NCI-H187 (cell line): ENCODE measurements around the gene REM2.
A peak's percentile ranks its signal among the peaks of the same experiment; 100 is the strongest.
"Not testable (repeated sequence)": the region's sequence is repeated elsewhere in the genome, so short reads cannot be mapped to it uniquely, and the experiment has no call there.

Experiments used
- DNase-seq, 2 experiments: peaks; one replicate each; lab custom pipeline; 2025; lab: John Stamatoyannopoulos, UW

REM2 gene

DNA sequence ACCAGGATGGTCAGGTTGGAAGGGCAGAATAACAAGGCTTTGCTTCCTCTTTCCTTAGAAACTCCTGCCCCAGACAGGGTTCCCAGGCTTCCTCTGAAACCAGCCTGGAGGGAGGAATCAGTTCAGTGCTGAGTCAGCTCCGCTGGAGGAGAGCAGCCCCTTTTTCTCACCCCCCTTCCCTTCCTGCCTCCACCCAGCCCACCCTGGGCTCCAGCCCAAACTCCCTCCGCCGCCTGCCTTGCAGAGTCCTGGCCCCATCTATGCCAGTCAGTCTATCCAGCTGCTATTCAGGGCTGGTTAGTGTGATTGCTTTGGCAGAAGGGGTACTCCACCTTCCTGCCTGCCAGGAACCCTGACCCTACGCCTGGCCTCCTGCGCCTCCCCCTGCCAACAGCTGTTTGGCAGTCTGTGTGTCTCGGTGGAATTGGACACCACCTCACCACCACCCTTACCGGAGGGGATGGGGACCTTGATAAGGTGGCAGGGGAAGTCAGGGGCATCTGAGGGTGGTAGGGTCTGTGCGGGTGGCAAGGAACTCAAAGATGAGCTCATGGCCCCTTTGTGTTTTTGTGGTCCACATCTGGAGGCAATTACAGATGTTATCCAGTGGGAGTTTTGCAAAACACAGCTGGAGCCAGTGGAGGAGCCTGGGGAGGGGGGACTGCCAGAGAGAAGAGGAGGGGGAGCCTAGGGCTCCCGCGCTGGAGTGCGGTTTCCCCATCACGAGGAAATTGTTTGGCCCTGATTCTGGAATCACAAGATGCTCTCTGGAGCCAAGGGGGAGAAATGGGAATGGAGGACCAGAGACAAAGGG is 34.5 kb upstream of the REM2 start:
- no peak for DNase-seq

DNA sequence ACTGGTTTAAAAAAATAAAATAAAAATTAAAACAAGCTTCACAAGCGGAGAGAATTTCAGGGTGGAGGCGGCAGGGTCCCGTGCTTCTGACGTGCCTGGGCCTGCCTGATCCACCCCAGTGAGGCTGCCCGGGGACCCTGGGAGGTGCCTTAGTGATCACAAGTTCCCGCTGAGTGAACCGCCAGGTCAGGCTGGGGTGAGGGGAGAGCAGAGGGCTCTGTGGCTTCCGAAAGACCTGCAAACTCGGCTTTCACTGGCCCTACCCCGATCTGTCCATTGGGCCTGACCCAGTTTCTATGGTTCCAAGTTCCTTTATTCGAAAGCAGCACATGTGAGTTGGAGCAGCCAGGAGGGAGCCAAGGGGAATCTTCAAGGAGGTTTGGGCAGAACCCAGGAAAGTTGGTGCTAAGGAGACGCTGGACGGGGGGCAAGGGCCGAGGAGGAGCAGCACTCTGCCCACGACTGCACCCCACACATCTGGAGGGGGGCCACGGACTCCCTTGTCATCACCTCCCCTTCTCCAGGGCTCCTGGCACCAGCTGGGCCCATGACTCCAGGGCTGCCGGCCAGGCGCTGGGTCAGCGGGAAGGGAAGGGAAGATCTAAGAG is 33.7 kb upstream of the REM2 start:
- no peak for DNase-seq

DNA sequence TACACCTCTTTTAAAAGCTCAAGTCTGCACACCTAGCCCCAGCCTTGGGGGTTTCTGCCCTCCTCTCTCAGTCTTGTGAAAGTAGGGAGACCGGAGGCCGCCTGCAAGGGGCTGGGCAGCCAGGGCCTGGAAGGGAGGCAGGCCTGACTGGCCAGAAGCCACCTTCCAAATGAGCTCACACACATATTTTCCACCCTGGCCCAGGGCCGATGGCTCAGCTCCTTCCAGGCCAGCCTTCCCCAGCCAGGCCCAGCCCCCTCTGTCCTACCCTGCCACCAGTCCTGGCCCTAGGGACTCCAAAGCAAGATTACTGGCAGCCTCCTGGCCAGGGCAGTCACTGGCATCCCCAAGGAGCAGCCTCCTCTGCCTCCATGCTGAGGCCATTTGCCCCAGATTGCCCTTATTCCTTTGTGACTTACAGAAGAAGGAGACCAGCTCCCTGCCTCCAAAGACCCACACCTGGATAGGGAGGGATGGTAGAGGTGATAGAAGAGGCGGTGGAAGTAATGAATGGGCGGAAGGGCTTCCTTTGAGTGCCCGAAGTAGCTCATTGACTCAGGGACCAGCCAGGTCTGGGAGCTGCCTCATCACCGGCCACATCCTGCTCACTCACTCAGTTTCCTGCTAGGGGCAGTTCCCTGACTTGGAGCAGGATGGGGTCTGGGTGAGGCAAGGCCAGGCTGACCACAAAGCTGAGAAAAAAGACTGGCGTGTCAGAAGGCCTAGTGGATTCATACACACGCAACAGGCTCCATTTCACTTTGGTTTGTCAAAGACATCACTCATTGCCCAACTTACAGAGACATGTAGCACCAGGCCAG is 31.9 kb upstream of the REM2 start:
- DNase-seq = no peak

DNA sequence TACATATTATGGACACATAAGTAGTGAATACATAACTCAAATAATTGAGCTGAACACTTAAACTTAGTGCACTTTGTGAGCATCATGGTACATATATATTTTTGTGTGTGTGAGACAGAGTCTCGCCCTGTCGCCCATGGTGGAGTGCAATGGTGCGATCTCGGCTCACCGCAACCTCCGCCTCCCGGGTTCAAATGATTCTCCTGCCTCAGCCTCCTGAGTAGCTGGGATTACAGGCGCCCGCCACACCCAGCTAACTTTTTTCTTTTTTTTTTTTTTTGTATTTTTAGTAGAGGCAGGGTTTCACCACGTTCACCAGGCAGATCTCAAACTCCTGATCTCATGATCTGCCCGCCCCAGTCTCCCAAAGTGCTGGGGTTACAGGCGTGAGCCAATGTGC is 30.8 kb upstream of the REM2 start:
- not testable (repeated sequence) for DNase-seq

DNA sequence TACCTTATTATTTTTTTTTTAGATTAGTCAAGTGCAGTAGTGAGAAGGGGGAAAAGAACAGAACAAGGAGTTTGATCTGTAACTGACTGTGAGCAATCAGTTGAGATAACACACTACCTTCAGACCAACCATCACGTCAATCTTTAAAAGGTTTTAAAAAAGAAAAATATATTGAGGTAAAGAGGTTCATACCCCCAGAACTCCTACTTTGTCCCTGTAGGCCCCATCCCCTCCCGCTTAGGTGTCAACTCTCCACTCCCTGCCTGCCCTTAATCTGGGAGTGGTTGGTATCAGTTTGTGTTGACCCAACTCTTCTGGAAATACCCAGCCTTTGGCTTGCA is 30.5 kb upstream of the REM2 start:
- no peak for DNase-seq

DNA sequence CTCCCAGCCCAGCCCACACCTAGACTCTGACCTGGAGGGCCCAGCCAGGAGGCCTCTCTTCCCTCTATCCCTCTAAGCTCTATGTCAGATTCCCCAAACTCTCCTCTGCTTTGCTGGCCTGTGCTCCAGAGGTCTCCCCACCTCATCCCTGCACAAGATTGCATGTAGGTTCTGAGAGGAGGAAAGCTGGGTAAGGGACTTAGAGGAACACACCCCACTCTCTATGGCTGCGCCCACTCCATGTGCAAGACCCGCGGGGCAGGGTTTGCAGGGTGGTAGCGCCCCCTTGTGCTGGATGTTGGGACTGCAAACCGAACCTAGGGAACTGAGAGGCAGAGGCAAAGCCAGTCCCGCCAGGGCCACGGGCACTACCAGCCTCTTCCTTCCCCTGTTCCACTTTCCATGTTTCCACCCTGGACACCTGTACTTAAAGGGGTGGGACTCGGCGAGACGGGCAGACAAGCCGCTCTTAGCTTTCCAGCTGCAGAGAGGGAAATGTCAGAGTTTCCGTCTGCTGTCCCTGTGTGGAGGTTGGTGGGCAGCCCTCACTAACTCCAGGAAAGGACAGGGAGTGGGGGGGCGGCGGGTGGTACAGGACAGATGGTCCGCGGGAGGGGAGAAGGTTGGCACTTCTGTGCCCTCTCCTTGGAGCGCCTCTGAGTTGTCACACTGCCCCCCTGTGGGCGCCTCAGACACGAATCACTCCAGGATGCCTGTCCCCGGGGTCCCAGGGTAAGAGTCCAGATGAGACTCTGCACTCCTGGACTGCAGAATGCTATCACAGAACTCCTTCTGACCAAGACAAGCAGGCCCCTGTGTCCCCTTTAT is 29.9 kb upstream of the REM2 start:
- DNase-seq = peak; percentile 26 to 55

DNA sequence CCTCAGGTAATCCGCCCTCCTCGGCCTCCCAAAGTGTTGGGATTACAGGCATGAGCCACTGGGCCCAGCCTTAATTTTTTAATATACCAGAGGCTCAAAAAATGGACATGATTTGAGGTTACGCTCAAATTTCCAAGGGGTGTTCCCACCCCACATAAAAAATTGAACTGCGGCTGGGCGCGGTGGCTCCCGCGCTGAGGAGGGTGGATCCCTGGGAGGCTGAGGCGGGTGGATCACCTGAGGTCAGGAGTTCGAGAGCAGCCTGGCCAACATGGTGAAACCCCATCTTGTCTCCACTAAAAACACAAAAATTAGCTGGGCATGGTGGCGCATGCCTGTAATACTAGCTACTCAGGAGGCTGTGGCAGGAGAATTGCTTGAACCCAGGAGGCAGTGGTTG is 28.7 kb upstream of the REM2 start:
- DNase-seq = not testable (repeated sequence)

DNA sequence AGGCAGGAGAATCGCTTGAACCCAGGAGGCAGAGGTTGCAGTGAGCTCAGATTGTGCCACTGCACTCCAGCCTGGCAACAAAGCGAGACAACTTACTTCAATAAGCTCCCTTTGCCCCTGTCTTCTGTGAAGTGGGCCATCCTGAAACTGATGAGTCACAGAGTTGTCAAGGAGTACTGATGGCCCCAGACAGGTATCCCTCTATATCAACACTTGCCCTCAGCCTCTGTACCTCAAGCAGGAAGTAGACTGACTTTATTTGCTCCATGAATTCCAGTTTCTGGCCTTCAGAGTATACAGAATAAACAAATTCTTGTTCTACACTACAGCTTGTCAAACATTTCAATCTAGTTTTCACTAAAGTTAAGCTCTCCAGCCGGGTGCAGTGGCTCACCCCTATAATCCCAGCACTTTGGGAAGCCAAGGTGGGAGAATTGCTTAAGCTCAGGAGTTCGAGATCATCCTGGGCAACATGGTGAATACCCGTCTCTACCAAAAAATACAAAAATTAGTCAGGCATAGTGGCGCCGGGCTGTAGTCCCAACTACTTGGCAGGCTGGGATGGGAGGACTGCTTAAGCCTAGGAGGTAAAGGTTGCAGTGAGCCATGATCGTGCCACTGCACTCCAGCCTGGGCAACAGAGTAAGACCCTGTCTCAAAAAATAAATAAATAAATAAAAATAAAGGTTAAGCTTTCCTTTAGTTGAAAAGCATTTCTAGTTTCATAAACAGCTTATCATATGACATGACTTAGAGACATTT is 27.9 kb upstream of the REM2 start:
- DNase-seq = no peak

DNA sequence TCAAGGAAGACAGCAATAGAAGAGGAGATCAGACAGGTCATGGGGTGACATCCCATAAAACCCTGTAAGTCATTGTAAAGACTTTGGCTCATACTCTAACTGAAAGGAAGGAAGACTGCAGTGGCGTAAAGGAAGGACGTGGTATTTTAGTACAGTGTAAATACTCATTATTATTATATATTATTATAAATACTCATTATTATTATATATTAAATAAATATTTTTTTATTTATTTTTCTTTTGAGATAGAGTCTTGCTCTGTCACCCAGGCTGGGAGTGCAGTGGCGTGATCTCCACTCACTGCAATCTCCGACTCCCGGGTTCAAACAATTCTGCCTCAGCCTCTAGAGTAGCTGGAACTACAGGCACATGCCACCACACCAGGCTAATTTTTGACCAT is 26.6 kb upstream of the REM2 start:
- DNase-seq = no peak

DNA sequence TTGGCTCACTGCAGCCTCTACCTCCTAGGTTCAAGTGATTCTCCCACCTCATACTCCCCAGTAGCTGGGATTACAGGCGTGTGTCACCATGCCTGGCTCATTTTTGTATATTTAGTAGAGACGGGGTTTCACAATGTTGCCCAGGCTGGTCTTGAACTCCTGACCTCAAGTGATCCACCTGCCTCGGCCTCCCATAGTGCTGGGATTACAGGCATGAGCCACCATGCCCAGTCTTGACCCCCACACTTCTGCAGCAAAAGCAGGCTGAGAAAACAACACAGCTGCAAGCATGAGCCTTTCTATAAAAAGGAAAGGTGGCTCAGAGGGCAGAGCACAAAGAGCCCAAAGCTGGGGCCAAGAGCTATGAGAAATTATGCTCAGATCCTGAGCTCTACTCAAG is 22.6 kb upstream of the REM2 start:
- DNase-seq = not testable (repeated sequence)

DNA sequence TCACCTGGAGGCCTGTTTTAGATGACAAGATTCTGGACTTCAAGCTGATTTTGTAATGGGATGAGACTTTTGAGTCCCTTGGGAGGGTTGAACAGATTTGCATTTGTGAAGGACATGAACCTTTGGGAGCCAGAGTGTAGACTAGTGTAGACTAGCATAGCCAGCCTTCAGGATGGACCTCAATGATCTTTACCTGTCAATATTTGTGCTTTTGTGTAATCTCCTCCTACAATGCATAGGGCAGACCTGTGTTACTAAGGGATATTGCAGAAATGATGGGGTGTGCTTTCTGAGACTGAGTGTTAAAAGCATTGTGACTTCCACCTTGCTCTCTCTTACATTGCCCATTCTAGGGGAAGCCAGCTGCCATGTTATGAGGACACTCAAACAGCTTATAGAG is 21.4 kb upstream of the REM2 start:
- no peak for DNase-seq

DNA sequence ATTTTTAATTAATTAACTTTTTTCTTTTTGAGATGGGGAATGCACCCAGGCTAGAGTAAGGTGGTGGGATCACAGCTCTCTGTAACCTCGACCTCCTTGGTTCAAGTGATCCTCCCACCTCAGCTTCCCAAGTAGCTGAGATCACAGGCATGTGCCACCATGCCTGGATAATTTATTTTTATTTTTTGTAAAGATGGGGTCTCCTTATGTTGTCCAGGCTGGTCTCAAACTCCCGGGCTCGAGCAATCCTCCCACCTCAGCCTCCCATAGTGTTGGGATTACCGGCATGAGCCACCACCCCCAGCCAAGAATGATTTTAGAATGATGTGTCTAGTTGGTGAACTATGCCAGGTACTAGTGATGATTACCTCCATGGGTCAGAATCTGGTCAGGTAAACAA is 18.0 kb upstream of the REM2 start:
- DNase-seq = no peak

DNA sequence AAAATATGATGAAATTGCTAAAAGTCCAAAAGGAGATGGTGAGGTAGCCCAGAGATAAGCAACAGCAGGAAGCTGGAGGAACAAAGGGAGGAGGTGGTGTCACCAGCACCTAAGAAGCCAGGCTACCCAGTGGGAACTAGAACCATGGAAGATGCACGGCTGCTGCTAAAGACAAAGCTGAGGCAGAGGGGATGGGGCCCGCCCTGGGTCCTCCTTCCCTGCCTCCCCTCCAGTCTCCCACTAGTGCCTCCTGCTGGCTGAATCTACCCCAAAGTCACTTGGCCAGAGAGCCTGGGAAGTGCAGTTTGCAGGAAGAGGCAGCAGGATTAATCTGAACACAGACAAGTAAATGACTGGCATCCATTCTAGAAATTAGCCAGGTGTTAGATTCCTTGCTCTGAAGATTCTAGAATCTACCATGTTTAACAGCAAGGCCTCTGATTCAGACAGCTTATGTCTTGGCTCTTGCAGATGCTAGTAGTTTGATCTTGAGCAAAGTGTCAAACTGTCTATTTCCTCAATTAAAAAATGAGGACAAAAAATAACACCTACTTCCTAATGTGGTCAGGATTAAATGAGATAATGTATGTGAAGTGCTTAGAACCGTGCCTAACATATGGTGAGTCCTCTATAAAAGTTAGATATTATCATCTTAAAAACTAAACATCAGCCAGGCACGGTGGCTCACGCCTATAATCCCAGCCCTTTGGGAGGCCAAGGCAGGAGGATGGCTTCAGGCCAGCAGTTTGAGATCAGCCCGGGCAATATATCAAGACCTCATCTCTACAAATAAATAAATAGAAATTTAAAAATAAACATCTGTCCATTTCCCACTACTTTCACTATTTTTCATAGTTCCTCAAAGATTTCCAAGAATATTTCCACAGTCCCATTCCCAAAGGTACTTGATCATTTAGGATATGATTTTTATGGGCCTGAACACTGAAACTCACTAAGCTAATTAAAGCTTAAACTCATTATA is 17.3 kb upstream of the REM2 start:
- DNase-seq = no peak

DNA sequence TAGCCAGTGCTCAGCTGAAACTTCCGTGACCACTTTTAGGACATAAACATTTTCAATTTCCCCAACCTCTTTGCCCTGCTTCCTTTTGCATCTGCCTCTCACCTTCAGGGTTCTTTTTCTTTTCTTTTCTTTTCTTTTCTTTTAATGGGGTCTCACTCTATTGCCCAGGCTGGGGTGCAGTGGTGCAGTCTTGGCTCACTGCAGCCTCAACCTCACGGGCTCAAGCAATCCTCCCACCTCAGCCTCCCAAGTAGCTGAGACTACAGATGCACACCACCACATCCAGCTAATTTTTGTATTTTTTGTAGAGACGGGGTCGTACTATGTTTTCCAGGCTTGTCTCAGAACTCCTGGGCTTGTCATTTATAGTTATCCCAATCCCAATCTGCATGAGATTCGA is 16.1 kb upstream of the REM2 start:
- no peak for DNase-seq

DNA sequence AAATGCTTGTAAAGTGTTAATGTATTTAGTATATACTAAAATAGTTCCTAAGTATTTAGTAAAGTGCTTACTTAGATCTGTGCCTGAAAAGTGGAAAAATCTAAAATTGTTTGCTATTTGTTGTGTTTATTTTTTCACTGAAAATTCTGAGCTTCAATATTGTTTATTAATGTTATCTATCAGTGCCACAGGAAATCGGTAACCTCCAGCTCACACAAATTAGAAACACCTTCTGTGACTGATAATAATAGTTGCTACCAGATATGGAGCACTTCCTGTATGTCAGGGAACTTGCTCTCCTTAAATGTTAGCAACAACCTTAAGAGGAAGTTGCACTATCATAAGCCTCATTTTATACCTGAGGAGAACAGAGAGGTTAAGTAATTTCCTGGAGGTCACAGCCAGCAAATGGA is 12.2 kb upstream of the REM2 start:
- no peak for DNase-seq

DNA sequence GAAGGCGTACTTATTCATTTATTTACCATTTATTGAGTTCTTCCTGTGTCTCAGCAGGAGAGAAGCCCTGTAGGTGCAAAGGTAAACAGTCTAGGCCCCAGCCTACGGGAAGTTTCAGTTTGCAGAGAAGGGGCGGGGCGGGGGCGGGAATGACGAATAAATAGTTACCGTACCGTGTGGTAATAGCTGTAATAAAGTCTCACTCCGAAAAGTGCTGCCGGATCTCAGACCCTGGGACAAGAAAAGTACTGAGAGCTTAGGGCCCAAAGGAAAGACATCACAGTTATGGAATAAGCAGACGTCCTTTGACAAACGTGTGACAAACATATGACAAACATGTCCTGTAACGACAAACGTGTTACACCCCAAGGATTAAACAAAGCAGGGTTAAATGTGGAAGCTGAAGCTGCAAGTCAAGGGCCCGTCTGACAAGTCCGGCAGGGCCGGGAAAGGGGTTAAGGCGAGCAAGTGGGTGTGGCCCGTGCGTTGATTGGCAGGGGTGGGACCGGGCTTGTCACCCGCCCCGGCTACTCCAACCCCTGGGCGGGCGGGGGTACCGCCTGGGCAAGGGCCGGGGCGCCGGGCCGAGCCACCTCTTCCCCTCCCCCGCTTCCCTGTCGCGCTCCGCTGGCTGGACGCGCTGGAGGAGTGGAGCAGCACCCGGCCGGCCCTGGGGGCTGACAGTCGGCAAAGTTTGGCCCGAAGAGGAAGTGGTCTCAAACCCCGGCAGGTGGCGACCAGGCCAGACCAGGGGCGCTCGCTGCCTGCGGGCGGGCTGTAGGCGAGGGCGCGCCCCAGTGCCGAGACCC is 11.6 kb upstream of the REM2 start, which contains the start of gene LRP10:
Gene LRP10 (plus strand): TSS at position 517 of the 809 bp plus-strand sequence. CDS start 564 bp downstream, outside the sequence.
- peak; percentile 29 to 41 for DNase-seq

DNA sequence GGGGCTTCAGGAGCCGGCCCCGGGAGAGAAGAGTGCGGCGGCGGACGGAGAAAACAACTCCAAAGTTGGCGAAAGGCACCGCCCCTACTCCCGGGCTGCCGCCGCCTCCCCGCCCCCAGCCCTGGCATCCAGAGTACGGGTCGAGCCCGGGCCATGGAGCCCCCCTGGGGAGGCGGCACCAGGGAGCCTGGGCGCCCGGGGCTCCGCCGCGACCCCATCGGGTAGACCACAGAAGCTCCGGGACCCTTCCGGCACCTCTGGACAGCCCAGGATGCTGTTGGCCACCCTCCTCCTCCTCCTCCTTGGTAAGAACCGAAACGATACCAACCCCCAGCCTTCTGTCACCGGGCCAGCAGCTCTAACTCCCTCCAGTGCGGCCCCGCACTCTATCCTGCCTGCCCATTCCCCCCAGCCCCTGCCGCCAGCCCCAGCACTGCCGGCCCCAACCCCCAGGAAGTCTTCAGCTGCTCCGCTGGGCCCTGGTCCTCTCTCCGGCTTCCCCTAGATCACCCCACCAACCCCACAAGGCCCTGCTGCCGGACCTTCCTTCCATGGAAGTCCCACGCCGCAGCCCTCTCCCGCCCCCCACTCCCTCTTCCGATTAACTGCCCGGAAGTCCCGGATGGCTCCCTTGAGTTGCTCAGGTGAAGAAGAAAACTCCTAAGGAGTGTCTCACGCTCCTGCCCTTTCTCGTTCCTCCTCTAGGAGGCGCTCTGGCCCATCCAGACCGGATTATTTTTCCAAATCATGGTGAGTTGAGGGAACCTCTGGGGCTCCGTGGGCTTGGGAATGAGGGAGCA is 10.8 kb upstream of the REM2 start:
- DNase-seq = peak; percentile 37 to 63

DNA sequence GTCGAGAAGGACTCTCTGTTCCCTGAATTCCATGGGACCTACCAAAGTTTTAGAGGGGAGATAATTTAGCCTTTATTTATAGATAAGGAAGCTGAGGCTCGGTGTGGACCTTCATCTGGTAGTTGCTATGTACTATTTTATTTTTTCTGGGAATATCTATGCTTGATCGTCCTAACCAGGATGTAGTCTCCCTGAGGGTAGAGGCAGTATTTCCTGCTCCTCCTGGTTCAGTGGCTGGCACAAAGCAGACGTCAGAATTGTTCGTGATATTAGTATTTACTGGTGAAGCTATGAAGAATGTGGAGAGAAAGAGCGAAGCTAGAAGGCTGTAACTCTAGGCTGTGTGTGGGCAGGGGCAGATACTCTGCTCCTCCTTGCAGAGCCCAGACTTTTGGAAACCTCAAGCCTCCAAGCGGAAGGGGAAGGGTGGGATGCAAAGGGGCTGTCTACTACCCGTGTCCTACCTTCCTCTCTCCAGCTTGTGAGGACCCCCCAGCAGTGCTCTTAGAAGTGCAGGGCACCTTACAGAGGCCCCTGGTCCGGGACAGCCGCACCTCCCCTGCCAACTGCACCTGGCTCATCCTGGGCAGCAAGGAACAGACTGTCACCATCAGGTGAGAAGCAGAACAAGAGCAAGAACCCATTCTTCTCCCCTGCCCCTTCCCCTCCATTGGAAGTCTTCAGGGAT is 10.0 kb upstream of the REM2 start:
- no peak for DNase-seq
